Superior temporal gyrus (tissue), 1 donor: ENCODE results near the gene MXRA8.
"Not testable (repeated sequence)": the region's sequence is repeated elsewhere in the genome, so short reads cannot be mapped to it uniquely, and the experiment has no call there.

Source experiments
- DNase-seq: peaks from one replicate; pipeline ENCODE4 v3.0.0-alpha.2; 2016; ENCODE audit errors: extremely low spot score

Gene MXRA8

GRCh38 chr1:1358433-1359271 lies at the start of gene MXRA8:
MXRA8 (minus strand) TSS chr1:1358555; CDS start chr1:1358504, 51 bp downstream.
- DNase-seq, result no peak

GRCh38 chr1:1407636-1408318 lies 49.4 kb upstream of the MXRA8 start:
- DNase-seq, result no peak

- peak; percentile 96 for DNase-seq
Observed at GRCh38 chr1:1406821-1407635, 48.7 kb upstream of the MXRA8 start, which contains the start of gene MRPL20. MRPL20 (minus strand) TSS chr1:1407293; CDS start chr1:1407217, 76 bp downstream.

GRCh38 chr1:1406101-1406820 lies 47.9 kb upstream of the MXRA8 start:
- no peak for DNase-seq

- no peak for DNase-seq
Observed at GRCh38 chr1:1403653-1404052, 45.3 kb upstream of the MXRA8 start.

- not testable (repeated sequence) for DNase-seq
Observed at GRCh38 chr1:1402901-1403392, 44.6 kb upstream of the MXRA8 start.

GRCh38 chr1:1402072-1402900 lies 43.9 kb upstream of the MXRA8 start:
- no peak for DNase-seq

- no peak for DNase-seq
Observed at GRCh38 chr1:1401457-1402010, 43.2 kb upstream of the MXRA8 start.

GRCh38 chr1:1400576-1401456 lies 42.5 kb upstream of the MXRA8 start:
- DNase-seq, result no peak

- DNase-seq, result no peak
Observed at GRCh38 chr1:1399872-1400575, 41.7 kb upstream of the MXRA8 start.

GRCh38 chr1:1399187-1399871 lies 41.0 kb upstream of the MXRA8 start, which contains the start of gene CCNL2:
CCNL2 (minus strand) TSS chr1:1399335; CDS start chr1:1399306, 29 bp downstream.
- peak; percentile 97 for DNase-seq

- no peak for DNase-seq
Observed at GRCh38 chr1:1398677-1399186, 40.4 kb upstream of the MXRA8 start.

GRCh38 chr1:1397839-1398523 lies 39.6 kb upstream of the MXRA8 start:
- DNase-seq, result no peak

GRCh38 chr1:1395166-1395565 lies 36.8 kb upstream of the MXRA8 start:
- DNase-seq, result no peak

- no peak for DNase-seq
Observed at GRCh38 chr1:1394116-1394515, 35.8 kb upstream of the MXRA8 start.

- DNase-seq, result no peak
Observed at GRCh38 chr1:1393428-1393827, 35.1 kb upstream of the MXRA8 start.

- DNase-seq, result no peak
Observed at GRCh38 chr1:1393014-1393413, 34.7 kb upstream of the MXRA8 start.
